ENCODE results near the gene KIF24. TPM values are rescaled to one million over a fixed set of nuclear protein-coding genes. Genes with fewer than 3 reads are reported as not detected.

Gene KIF24
- total and polyA plus RNA-seq, 9 donors: 0.47 to 3.2 (median 1.00) TPM

DNA sequence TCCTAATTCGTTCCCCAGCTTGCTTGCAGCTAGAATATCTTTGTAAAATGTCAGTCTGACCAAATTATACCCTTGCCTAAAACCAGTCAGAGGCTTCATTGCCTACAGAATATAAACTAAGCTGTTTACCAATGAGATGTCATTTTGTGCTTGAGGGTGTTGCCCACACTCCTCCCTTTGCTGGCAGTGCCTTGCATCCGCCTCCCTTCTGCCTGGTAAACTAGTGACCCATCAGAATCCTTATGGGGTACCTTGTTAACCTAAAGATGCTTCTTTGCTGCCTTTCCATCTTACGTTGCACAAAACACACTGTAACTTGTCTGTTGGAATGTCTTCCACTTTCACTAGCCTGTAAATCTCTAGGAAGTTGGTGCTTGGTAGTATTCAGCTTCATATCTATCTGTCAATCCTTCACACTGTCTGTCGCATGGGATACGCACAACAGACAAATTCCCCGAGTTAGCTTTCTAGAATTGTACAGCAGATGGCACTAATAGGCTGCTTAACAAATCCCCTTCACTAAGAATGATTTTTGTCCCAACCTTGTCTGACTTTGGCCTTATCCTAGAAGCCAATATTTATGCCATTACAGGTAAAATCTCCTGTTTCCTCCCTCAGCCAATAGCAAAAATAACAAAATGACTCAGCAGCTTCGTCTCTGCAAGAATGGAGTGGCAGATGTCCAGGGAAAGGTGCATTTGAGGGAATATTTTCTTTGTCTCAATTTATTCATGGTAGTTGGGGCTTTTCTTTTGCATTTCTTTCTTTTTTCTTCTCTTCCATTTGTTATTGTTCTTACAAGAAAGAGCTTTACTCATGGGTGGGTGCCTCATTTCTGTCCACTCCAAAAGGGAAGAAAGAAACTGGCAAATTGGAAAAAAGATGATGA, 3.3 kb upstream of the KIF24 start:
- no peaks in the 10 kb centered on the region for H3K9me3 ChIP-seq
- H3K27me3 ChIP-seq: no peaks in the 10 kb centered on the region
- H3K4me1 ChIP-seq (ENCODE audit: insufficient read depth): no peaks in the 10 kb centered on the region
- intact Hi-C loops (cut with DNase I): loop anchor here (2.0 to 10.0 kb wide), 3 partner anchors 45 to 272 kb away; partner anchors contain the start of gene MYORG (in 1 of the 4)
- H3K36me3 ChIP-seq: no peaks in the 10 kb centered on the region
- TF ChIP-seq EP300 (IDR thresholded peaks at IDR 0.05) (no peak), POLR2A (IDR thresholded peaks at IDR 0.05) (no peak), CTCF (IDR thresholded peaks at IDR 0.05) (no peak)
- no peak overlapping the region for H3K27ac ChIP-seq
- no peak for DNase-seq
- WGBS, 3 donors: 38 to 39% (median 39%) methylated on average over 7 of the region's 7 CpGs
- no peak overlapping the region for H3K4me3 ChIP-seq

DNA sequence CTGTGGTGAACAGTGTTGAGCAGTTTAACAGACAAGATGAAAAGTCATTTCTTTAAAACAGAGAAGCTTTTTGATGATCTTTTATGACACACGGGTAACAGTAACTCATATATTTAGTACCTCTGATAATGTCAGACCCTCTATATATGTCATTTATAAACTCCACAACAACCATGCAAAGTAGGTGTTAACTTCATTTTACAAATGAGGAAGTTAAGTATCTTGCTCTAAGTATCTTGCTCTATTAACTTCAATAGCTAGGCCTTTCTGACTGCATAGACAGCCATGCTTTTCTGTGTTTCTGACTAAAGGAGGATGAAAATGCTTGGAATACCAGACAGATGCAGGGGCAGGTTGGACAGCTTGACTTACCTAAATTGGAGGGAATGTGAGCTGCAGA, 2.1 kb upstream of the KIF24 start:
- no peak for DNase-seq

DNA sequence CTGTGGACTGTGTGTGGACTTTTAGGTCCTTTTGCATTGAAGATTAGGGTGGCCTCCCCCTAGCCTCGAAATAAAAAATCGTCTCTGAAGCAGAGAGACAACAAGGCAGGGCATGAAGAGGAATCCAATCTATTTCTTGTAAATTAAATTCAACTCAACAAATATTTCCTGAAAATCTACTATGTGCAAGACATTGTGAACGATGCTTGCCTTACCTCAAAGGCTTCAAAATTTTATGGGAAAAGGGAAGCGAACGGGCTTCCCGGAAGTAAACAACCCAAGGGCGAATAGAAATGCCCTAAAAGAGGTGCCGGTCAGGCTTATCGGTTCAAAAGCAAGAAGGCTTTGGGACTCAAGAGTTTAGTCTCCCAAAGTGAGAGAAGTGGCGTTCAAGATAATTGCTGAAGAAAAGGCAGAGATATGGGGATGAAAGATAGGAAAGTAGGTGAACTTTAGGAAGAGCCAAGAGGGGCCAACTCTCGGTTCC, 525 bp downstream of the KIF24 start:
- DNase-seq: no peak
- no peaks in the 10 kb centered on the region for H3K27me3 ChIP-seq
- intact Hi-C loops (cut with DNase I): loop anchor here in 1 of 4 donors (5.0 kb wide), 1 partner anchor 276 kb away; no protein-coding TSS in a partner anchor
- TF ChIP-seq EP300 (IDR thresholded peaks at IDR 0.05) (no peak), CTCF (IDR thresholded peaks at IDR 0.05) (no peak), POLR2A (IDR thresholded peaks at IDR 0.05) (no peak)
- 0 to 1% (median 1%) methylated on average over 11 of the region's 11 CpGs for WGBS, 3 donors
- H3K27ac ChIP-seq: peak overlapping the region in 1 of 2 donors; percentile 62
- H3K9me3 ChIP-seq: no peaks in the 10 kb centered on the region
- no peaks in the 10 kb centered on the region for H3K4me1 ChIP-seq (ENCODE audit: insufficient read depth)
- H3K4me3 ChIP-seq: peak overlapping the region; percentile 68
- no peaks in the 10 kb centered on the region for H3K36me3 ChIP-seq

More for the DNA sequence above, 2.1 kb upstream of the KIF24 start:
- TF ChIP-seq CTCF (IDR thresholded peaks at IDR 0.05): no peak
- no peak for TF ChIP-seq POLR2A (IDR thresholded peaks at IDR 0.05)
- TF ChIP-seq EP300 (IDR thresholded peaks at IDR 0.05): no peak
- no peaks in the 10 kb centered on the region for H3K27me3 ChIP-seq
- intact Hi-C loops (cut with DNase I): loop anchor here in 3 of 4 donors (5.0 to 10.0 kb wide), 2 partner anchors 46 to 274 kb away; partner anchors contain the start of gene MYORG (in 1 of the 3)
- no peak overlapping the region for H3K4me3 ChIP-seq
- no peak overlapping the region for H3K27ac ChIP-seq
- 76 to 85% (median 83%) methylated on average over 1 of the region's 1 CpG for WGBS, 3 donors
- no peaks in the 10 kb centered on the region for H3K36me3 ChIP-seq
- no peaks in the 10 kb centered on the region for H3K4me1 ChIP-seq (ENCODE audit: insufficient read depth)
- H3K9me3 ChIP-seq: no peaks in the 10 kb centered on the region

DNA sequence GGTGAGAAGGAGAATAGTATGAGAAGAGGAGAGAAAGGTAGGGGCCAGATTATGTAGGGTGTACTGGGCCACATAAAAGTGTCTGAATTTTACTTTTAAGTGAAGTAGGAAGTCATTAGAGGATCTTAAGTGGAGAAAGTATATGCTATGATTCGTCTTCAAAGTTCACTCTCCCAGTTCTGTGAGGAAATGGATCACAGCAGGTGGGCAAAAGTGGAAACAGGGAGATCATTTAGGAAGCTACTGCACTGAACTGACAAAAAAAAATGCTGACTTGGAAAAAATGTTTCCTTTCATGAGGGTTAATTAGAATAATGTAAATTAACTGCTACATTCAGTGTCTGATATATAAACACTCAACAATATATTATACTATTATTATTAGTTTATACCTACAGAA, 2.4 kb downstream of the KIF24 start:
- WGBS, 3 donors: 84 to 93% (median 86%) methylated on average over 1 of the region's 1 CpG
- H3K36me3 ChIP-seq: no peaks in the 10 kb centered on the region
- no peak for DNase-seq
- intact Hi-C loops (cut with DNase I): loop anchor here in 1 of 4 donors (5.0 kb wide), 1 partner anchor 274 kb away; no protein-coding TSS in a partner anchor
- no peak overlapping the region for H3K4me3 ChIP-seq
- no peaks in the 10 kb centered on the region for H3K27me3 ChIP-seq
- TF ChIP-seq EP300 (IDR thresholded peaks at IDR 0.05) (no peak), CTCF (IDR thresholded peaks at IDR 0.05) (no peak), POLR2A (IDR thresholded peaks at IDR 0.05) (no peak)
- H3K27ac ChIP-seq: no peak overlapping the region
- H3K9me3 ChIP-seq: no peaks in the 10 kb centered on the region
- H3K4me1 ChIP-seq (ENCODE audit: insufficient read depth): no peaks in the 10 kb centered on the region
